ENCODE data around the gene CPNE9.
A peak's percentile ranks its signal among the peaks of the same experiment; 100 is the strongest.
"Not testable (repeated sequence)": the region's sequence is repeated elsewhere in the genome, so short reads cannot be mapped to it uniquely, and the experiment has no call there.

Gene CPNE9

GRCh38 chr3:9749296-9749644 is 45.6 kb downstream of the CPNE9 start:
- no peak for DNase-seq

- peak; percentile 91 for DNase-seq
Measured at GRCh38 chr3:9749645-9750555, 46.3 kb downstream of the CPNE9 start, which contains the start of gene OGG1. Gene OGG1, plus strand, starts transcription at chr3:9749952. Its CDS starts 335 bp downstream, at chr3:9750287.

- no peak for DNase-seq
Measured at GRCh38 chr3:9750556-9751411, 47.2 kb downstream of the CPNE9 start.

GRCh38 chr3:9754678-9755077 is 51.0 kb downstream of the CPNE9 start:
- DNase-seq = no peak

GRCh38 chr3:9757427-9757826 is 53.8 kb downstream of the CPNE9 start:
- no peak for DNase-seq

GRCh38 chr3:9760779-9761505 is 57.3 kb downstream of the CPNE9 start:
- DNase-seq = no peak

GRCh38 chr3:9761919-9762318 is 58.3 kb downstream of the CPNE9 start:
- no peak for DNase-seq

- DNase-seq = no peak
Measured at GRCh38 chr3:9762871-9763270, 59.2 kb downstream of the CPNE9 start.

- no peak for DNase-seq
Measured at GRCh38 chr3:9765865-9766264, 62.2 kb downstream of the CPNE9 start.

GRCh38 chr3:9767418-9767817 is 63.8 kb downstream of the CPNE9 start:
- no peak for DNase-seq

- no peak for DNase-seq
Measured at GRCh38 chr3:9768141-9768775, 64.6 kb downstream of the CPNE9 start.

- no peak for DNase-seq
Measured at GRCh38 chr3:9769012-9769411, 65.4 kb downstream of the CPNE9 start.

GRCh38 chr3:9769426-9770275 is 66.0 kb downstream of the CPNE9 start, which contains the start of gene CAMK1:
Gene CAMK1, minus strand, starts transcription at chr3:9769947. Its CDS starts 2,198 bp downstream, at chr3:9767749.
- peak; percentile 21 for DNase-seq

- no peak for DNase-seq
Measured at GRCh38 chr3:9770276-9770812, 66.7 kb downstream of the CPNE9 start.

- not testable (repeated sequence) for DNase-seq
Measured at GRCh38 chr3:9771007-9771406, 67.4 kb downstream of the CPNE9 start.

- DNase-seq = no peak
Measured at GRCh38 chr3:9776896-9777693, 73.5 kb downstream of the CPNE9 start.

GRCh38 chr3:9777694-9778021 is 74.0 kb downstream of the CPNE9 start:
- DNase-seq = no peak

GRCh38 chr3:9778143-9779074 is 74.8 kb downstream of the CPNE9 start:
- DNase-seq = peak; percentile 24

- DNase-seq = no peak
Measured at GRCh38 chr3:9779075-9779593, 75.5 kb downstream of the CPNE9 start.
